Stimulated activated CD8-positive, alpha-beta memory T cell treated with anti-CD3 and anti-CD28 coated beads, Interleukin-4, amount 100 ng/mL, for 4 hours (primary cell): ENCODE measurements around the gene CD6.

ENCODE experiments used
- DNase-seq, 2 donors: peaks; one replicate each; pipeline ENCODE4 v3.0.0-alpha.2; 2020; ENCODE audit warnings: low read depth in 2 of 2, low spot score in 1 of 2

CD6 gene

GRCh38 chr11:60984636-60985035 is 13.2 kb downstream of the CD6 start:
- DNase-seq, result no peak

GRCh38 chr11:60985501-60985900 is 14.0 kb downstream of the CD6 start:
- no peak for DNase-seq

GRCh38 chr11:60985991-60986915 is 14.8 kb downstream of the CD6 start:
- DNase-seq, result peak; percentile 73 to 86

- DNase-seq, result no peak
These were observed 16.2 kb downstream of the CD6 start for GRCh38 chr11:60987577-60988277.

- DNase-seq, result no peak
These were observed 17.2 kb downstream of the CD6 start for GRCh38 chr11:60988658-60989057.

- no peak for DNase-seq
These were observed 17.7 kb downstream of the CD6 start for GRCh38 chr11:60989093-60989650.

- no peak for DNase-seq
These were observed 20.0 kb downstream of the CD6 start for GRCh38 chr11:60991457-60991856.

GRCh38 chr11:60992842-60993409 is 21.4 kb downstream of the CD6 start:
- DNase-seq, result no peak

- no peak for DNase-seq
These were observed 22.1 kb downstream of the CD6 start for GRCh38 chr11:60993615-60994014.

- no peak for DNase-seq
These were observed 23.1 kb downstream of the CD6 start for GRCh38 chr11:60994541-60995080.

- DNase-seq, result no peak
These were observed 24.3 kb downstream of the CD6 start for GRCh38 chr11:60995798-60996197.

GRCh38 chr11:60996381-60997138 is 25.1 kb downstream of the CD6 start:
- DNase-seq, result no peak

GRCh38 chr11:61000426-61000825 is 28.9 kb downstream of the CD6 start:
- DNase-seq, result no peak

- DNase-seq, result no peak
These were observed 30.5 kb downstream of the CD6 start for GRCh38 chr11:61001931-61002330.

GRCh38 chr11:61002598-61002997 is 31.1 kb downstream of the CD6 start:
- DNase-seq, result no peak

- DNase-seq, result no peak
These were observed 32.7 kb downstream of the CD6 start for GRCh38 chr11:61004180-61004611.

GRCh38 chr11:61004761-61005181 is 33.3 kb downstream of the CD6 start:
- DNase-seq, result no peak

GRCh38 chr11:61007383-61007955 is 36.0 kb downstream of the CD6 start:
- DNase-seq, result no peak

GRCh38 chr11:61007956-61008896 is 36.7 kb downstream of the CD6 start:
- no peak for DNase-seq
